ENCODE results near the gene CTIF. TPM values are rescaled to one million over a fixed set of nuclear protein-coding genes. Genes with fewer than 3 reads are reported as not detected.

CTIF gene
- total and polyA plus RNA-seq, 2 experiments from 2014 or later = 8.6 to 14.4 TPM

DNA sequence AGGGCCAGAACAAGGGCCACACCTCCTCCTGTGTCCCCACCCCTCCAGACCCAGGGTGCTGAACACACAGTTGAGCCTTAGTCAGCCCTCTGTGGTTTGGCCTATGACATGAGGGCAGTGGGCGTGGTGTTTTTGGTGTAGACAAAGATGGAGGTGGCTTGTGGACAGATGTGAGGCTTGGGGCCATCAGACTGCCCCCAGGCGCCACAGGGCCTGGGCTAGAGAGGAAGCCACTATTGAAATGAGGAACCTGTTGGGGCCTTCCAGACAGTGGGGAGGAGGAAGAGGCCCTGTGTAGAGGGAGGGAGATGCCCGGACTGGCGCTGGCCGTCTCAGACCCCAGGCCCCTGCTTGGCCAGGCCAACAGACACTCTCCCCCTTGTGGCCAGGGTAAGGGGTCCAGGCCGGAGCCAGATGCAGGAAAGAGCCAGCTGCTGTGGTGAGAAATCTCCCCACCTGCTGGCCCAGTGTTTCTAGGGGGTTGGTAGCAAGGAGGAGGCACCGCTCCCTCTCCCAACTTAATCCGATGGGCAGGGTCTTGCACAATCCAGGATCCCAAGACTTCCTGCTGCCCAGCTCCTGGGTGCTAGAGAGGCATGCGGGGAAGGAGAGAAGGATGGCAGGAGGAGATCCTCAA, 358.2 kb downstream of the CTIF start:
- Histone ChIP-seq H3K27ac (ENCODE audit: low read depth) (no peak overlapping the region), H3K4me3 (no peak overlapping the region), H3K27me3 (ENCODE audit: insufficient read depth) (no peaks in the 10 kb centered on the region), H3F3A (replicated peaks; ENCODE audit: low read depth) (no peaks in the 10 kb centered on the region), H3K4me1 (ENCODE audit: insufficient read depth) (no peaks in the 10 kb centered on the region), H3K9me2 (ENCODE audit: insufficient read depth) (no peaks in the 10 kb centered on the region), H3K79me2 (replicated peaks; ENCODE audit: insufficient read depth) (no peaks in the 10 kb centered on the region), H4K20me1 (replicated peaks; ENCODE audit: insufficient read depth) (no peaks in the 10 kb centered on the region), H3K4me2 (no peak overlapping the region), H3K36me3 (ENCODE audit: insufficient read depth) (no peaks in the 10 kb centered on the region), H2AFZ (peak overlapping the region; percentile 80; the same call in 1 of the 2 replicates)
- Mint-ChIP-seq H3K27ac (peak overlapping the region; percentile 40; the same call in 1 of the 2 replicates), H3K4me3 (no peak overlapping the region; the same call in 2 of the 3 replicates), H3K9me3 (no peaks in the 10 kb centered on the region), H3K36me3 (ENCODE audit: low read depth) (no peaks in the 10 kb centered on the region), H3K27me3 (ENCODE audit: insufficient read depth, low read depth, poor library complexity) (no peaks in the 10 kb centered on the region), H3K4me1 (peaks cover 5% of the 10 kb centered on the region; the same call in 2 of the 3 replicates)
- TF ChIP-seq CTCF (conservative IDR thresholded peaks at IDR 0.05; ENCODE audit: low read depth in 2 of 2) = peak; percentile 54 to 75
- TF ChIP-seq EZH2 (IDR thresholded peaks at IDR 0.05; ENCODE audit: low read depth, unreplicated experiment) = no peak
- no peak for TF ChIP-seq CREB1 (CRISPR knock-in tag; IDR thresholded peaks at IDR 0.05; ENCODE audit: low read depth)
- no peak for TF ChIP-seq EZH2phosphoT487 (IDR thresholded peaks at IDR 0.05; ENCODE audit: unreplicated experiment)
- ATAC-seq = peak; percentile 89
- DNase-seq (ENCODE audit: low spot score) = peak; percentile 70

DNA sequence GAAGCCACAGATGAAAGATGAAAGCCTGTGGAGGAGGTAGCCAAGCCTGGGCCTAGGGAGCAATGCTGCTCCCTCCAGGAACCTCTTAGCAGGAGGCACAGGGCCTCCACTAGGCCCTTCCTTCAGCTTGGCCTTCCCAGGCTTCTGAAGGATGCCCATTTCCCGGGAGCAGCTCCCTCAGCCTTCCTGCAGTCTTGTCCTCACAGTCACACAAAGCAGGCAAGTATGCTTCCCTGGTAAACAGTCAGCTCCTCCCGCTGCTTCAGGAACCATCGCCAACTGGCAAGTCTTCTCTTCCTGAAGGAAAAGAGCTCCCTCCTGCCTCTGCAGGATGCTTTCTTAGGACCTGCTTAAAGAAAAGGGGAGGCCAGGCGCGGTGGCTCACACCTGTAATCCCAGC, 358.7 kb downstream of the CTIF start:
- H4K20me1 ChIP-seq (replicated peaks; ENCODE audit: insufficient read depth) = no peaks in the 10 kb centered on the region
- ATAC-seq = no peak
- H3K4me2 ChIP-seq = no peak overlapping the region
- no peak for DNase-seq (ENCODE audit: low spot score)
- Mint-ChIP-seq H3K27ac (no peak overlapping the region), H3K27me3 (ENCODE audit: insufficient read depth, low read depth, poor library complexity) (no peaks in the 10 kb centered on the region), H3K9me3 (no peaks in the 10 kb centered on the region), H3K36me3 (ENCODE audit: low read depth) (no peaks in the 10 kb centered on the region), H3K4me1 (peaks cover 5% of the 10 kb centered on the region; the same call in 2 of the 3 replicates), H3K4me3 (no peak overlapping the region)
- no peaks in the 10 kb centered on the region for H3K36me3 ChIP-seq (ENCODE audit: insufficient read depth)
- H3K4me3 ChIP-seq = no peak overlapping the region
- no peaks in the 10 kb centered on the region for H3K27me3 ChIP-seq (ENCODE audit: insufficient read depth)
- no peaks in the 10 kb centered on the region for H3K79me2 ChIP-seq (replicated peaks; ENCODE audit: insufficient read depth)
- H3F3A ChIP-seq (replicated peaks; ENCODE audit: low read depth) = no peaks in the 10 kb centered on the region
- no peaks in the 10 kb centered on the region for H3K9me2 ChIP-seq (ENCODE audit: insufficient read depth)
- no peaks in the 10 kb centered on the region for H3K4me1 ChIP-seq (ENCODE audit: insufficient read depth)
- peak overlapping the region; percentile 23; the same call in 1 of the 2 replicates for H2AFZ ChIP-seq
- no peak overlapping the region for H3K27ac ChIP-seq (ENCODE audit: low read depth)
- TF ChIP-seq EZH2 (IDR thresholded peaks at IDR 0.05; ENCODE audit: low read depth, unreplicated experiment) (no peak), ZNF114 (CRISPR knock-in tag; IDR thresholded peaks at IDR 0.05) (no peak), ETS1 (IDR thresholded peaks at IDR 0.05) (no peak), NANOG (IDR thresholded peaks at IDR 0.05; ENCODE audit: borderline replicate concordance) (no peak), EZH2phosphoT487 (IDR thresholded peaks at IDR 0.05; ENCODE audit: unreplicated experiment) (no peak), STAT1 (IDR thresholded peaks at IDR 0.05; ENCODE audit: unreplicated experiment) (no peak), ZNF331 (CRISPR knock-in tag; IDR thresholded peaks at IDR 0.05; ENCODE audit: low read depth) (no peak), POLR2AphosphoS5 (IDR thresholded peaks at IDR 0.05; ENCODE audit: low read depth) (no peak), CREB1 (CRISPR knock-in tag; IDR thresholded peaks at IDR 0.05; ENCODE audit: low read depth) (no peak), CTCF (conservative IDR thresholded peaks at IDR 0.05; ENCODE audit: low read depth in 2 of 2) (no peak)
